ENCODE measurements around the gene SAMD10. TPM values are rescaled to one million over a fixed set of nuclear protein-coding genes. Genes with fewer than 3 reads are reported as not detected.

Gene SAMD10
- total and polyA plus RNA-seq, 7 experiments from 2014 or later, result 10.2 to 37.8 (median 14.2) TPM

- peak overlapping the region in 7 of 10 donors; percentile 12 to 91 (median 82) for H3K4me3 Mint-ChIP-seq
- intact Hi-C loops (cut with micrococcal nuclease), result no loop called here
These were observed 11.9 kb downstream of the SAMD10 start for GRCh38 chr20:63967330-63968135.

GRCh38 chr20:63966944-63967322, 12.5 kb downstream of the SAMD10 start:
- H3K27ac Mint-ChIP-seq, result peak overlapping the region in 1 of 9 donors; percentile 17
- CTCF ChIA-PET, result interaction anchor here (1.3 kb wide), 1 partner anchor 70 kb away, joined by 3 read pairs; no protein-coding TSS in a partner anchor

More at GRCh38 chr20:63967330-63968135, 11.9 kb downstream of the SAMD10 start:
- peaks cover 0 to 29% (median 0%) of the 10 kb centered on the region in 5 donors for H3K36me3 Mint-ChIP-seq
- POLR2A ChIA-PET, result interaction anchor here (0.6 to 3.5 kb wide), 7 partner anchors 8 to 16 kb away, joined by 3 to 21 read pairs (median 4); partner anchors contain the start of genes PRPF6 and UCKL1
- Histone ChIP-seq H3K27me3 (ENCODE audit: control insufficient read depth in 2 of 2, insufficient read depth in 2 of 2, low read length in 2 of 2) (no peaks in the 10 kb centered on the region), H3K4me3 (ENCODE audit: low read length) (no peak overlapping the region), H3K4me1 (ENCODE audit: control insufficient read depth in 2 of 2, insufficient read depth in 2 of 2, low read length in 2 of 2) (peaks cover 9% of the 10 kb centered on the region in 2 donors), H3K36me3 (ENCODE audit: control insufficient read depth in 2 of 3, insufficient read depth in 3 of 3, low read length in 3 of 3) (peaks cover 0 to 44% (median 6%) of the 10 kb centered on the region in 3 experiments), H3K9me3 (ENCODE audit: control insufficient read depth in 2 of 3, low read length in 3 of 3) (peaks cover 0 to 9% (median 0%) of the 10 kb centered on the region in 3 experiments), H3K27ac (ENCODE audit: low read depth, low read length) (peak overlapping the region; percentile 80)
- peak overlapping the region in 6 of 9 donors; percentile 71 to 91 (median 87) for H3K27ac Mint-ChIP-seq
- CTCF ChIA-PET, result interaction anchor here (1.3 kb wide), 1 partner anchor 70 kb away, joined by 3 read pairs; no protein-coding TSS in a partner anchor
- peaks cover 0 to 23% (median 17%) of the 10 kb centered on the region in 7 donors for H3K4me1 Mint-ChIP-seq
- ATAC-seq (no peak), DNase-seq (peak in 1 of 9 donors; percentile 3)
- H3K9me3 Mint-ChIP-seq, result no peaks in the 10 kb centered on the region
- peaks cover 0 to 2% (median 0%) of the 10 kb centered on the region in 5 donors for H3K27me3 Mint-ChIP-seq

GRCh38 chr20:63966172-63966943, 13.1 kb downstream of the SAMD10 start:
- Mint-ChIP-seq H3K4me1 (peaks cover 0 to 17% (median 14%) of the 10 kb centered on the region in 7 donors), H3K9me3 (no peaks in the 10 kb centered on the region), H3K4me3 (peak overlapping the region in 1 of 10 donors; percentile 16), H3K27ac (no peak overlapping the region), H3K36me3 (peaks cover 0 to 31% (median 0%) of the 10 kb centered on the region in 5 donors), H3K27me3 (peaks cover 0 to 2% (median 0%) of the 10 kb centered on the region in 5 donors)
- POLR2A ChIA-PET, result interaction anchor here (0.6 to 3.5 kb wide), 3 partner anchors 10 to 15 kb away, joined by 3 to 21 read pairs (median 3); partner anchors contain the start of gene UCKL1
- peak in 1 of 9 donors; percentile 6 for DNase-seq
- H3K36me3 ChIP-seq (ENCODE audit: control insufficient read depth in 2 of 3, insufficient read depth in 3 of 3, low read length in 3 of 3), result peaks cover 0 to 55% (median 6%) of the 10 kb centered on the region in 3 experiments
- no peaks in the 10 kb centered on the region for H3K27me3 ChIP-seq (ENCODE audit: control insufficient read depth in 2 of 2, insufficient read depth in 2 of 2, low read length in 2 of 2)
- peaks cover 9% of the 10 kb centered on the region in 2 donors for H3K4me1 ChIP-seq (ENCODE audit: control insufficient read depth in 2 of 2, insufficient read depth in 2 of 2, low read length in 2 of 2)
- intact Hi-C loops (cut with micrococcal nuclease), result no loop called here
- CTCF ChIA-PET, result interaction anchor here (1.3 kb wide), 1 partner anchor 71 kb away, joined by 3 read pairs; no protein-coding TSS in a partner anchor
- no peak for ATAC-seq
- H3K9me3 ChIP-seq (ENCODE audit: control insufficient read depth in 2 of 3, low read length in 3 of 3), result peaks cover 0 to 9% (median 0%) of the 10 kb centered on the region in 3 experiments
- no peak overlapping the region for H3K27ac ChIP-seq (ENCODE audit: low read depth, low read length)
- no peak overlapping the region for H3K4me3 ChIP-seq (ENCODE audit: low read length)

More at GRCh38 chr20:63966944-63967322, 12.5 kb downstream of the SAMD10 start:
- intact Hi-C loops (cut with micrococcal nuclease), result no loop called here
- Histone ChIP-seq H3K27me3 (ENCODE audit: control insufficient read depth in 2 of 2, insufficient read depth in 2 of 2, low read length in 2 of 2) (no peaks in the 10 kb centered on the region), H3K4me3 (ENCODE audit: low read length) (no peak overlapping the region), H3K4me1 (ENCODE audit: control insufficient read depth in 2 of 2, insufficient read depth in 2 of 2, low read length in 2 of 2) (peaks cover 9% of the 10 kb centered on the region in 2 donors), H3K27ac (ENCODE audit: low read depth, low read length) (no peak overlapping the region), H3K36me3 (ENCODE audit: control insufficient read depth in 2 of 3, insufficient read depth in 3 of 3, low read length in 3 of 3) (peaks cover 0 to 50% (median 6%) of the 10 kb centered on the region in 3 experiments), H3K9me3 (ENCODE audit: control insufficient read depth in 2 of 3, low read length in 3 of 3) (peaks cover 0 to 9% (median 0%) of the 10 kb centered on the region in 3 experiments)
- DNase-seq (no peak), ATAC-seq (no peak)
- Mint-ChIP-seq H3K9me3 (no peaks in the 10 kb centered on the region), H3K4me1 (peaks cover 0 to 17% (median 13%) of the 10 kb centered on the region in 7 donors), H3K36me3 (peaks cover 0 to 31% (median 0%) of the 10 kb centered on the region in 5 donors), H3K4me3 (peak overlapping the region in 2 of 10 donors; percentile 10 to 12), H3K27me3 (peaks cover 0 to 2% (median 0%) of the 10 kb centered on the region in 5 donors)
- POLR2A ChIA-PET, result interaction anchor here (0.6 to 3.5 kb wide), 3 partner anchors 10 to 15 kb away, joined by 3 to 21 read pairs (median 3); partner anchors contain the start of gene UCKL1

- no peak overlapping the region for H3K4me3 ChIP-seq (ENCODE audit: low read length)
- no peak overlapping the region for H3K4me3 Mint-ChIP-seq
- H3K4me1 Mint-ChIP-seq, result peaks cover 0 to 12% (median 11%) of the 10 kb centered on the region in 7 donors
- peaks cover 0 to 9% (median 0%) of the 10 kb centered on the region in 3 experiments for H3K9me3 ChIP-seq (ENCODE audit: control insufficient read depth in 2 of 3, low read length in 3 of 3)
- peaks cover 0 to 32% (median 0%) of the 10 kb centered on the region in 5 donors for H3K36me3 Mint-ChIP-seq
- no peaks in the 10 kb centered on the region for H3K27me3 Mint-ChIP-seq
- H3K4me1 ChIP-seq (ENCODE audit: control insufficient read depth in 2 of 2, insufficient read depth in 2 of 2, low read length in 2 of 2), result peaks cover 3 to 9% of the 10 kb centered on the region in 2 donors
- intact Hi-C loops (cut with micrococcal nuclease), result no loop called here
- H3K27me3 ChIP-seq (ENCODE audit: control insufficient read depth in 2 of 2, insufficient read depth in 2 of 2, low read length in 2 of 2), result no peaks in the 10 kb centered on the region
- ATAC-seq (no peak), DNase-seq (peak in 1 of 9 donors; percentile 6)
- peaks cover 0 to 70% (median 6%) of the 10 kb centered on the region in 3 experiments for H3K36me3 ChIP-seq (ENCODE audit: control insufficient read depth in 2 of 3, insufficient read depth in 3 of 3, low read length in 3 of 3)
- H3K27ac Mint-ChIP-seq, result no peak overlapping the region
- ChIA-PET CTCF (no interaction called here), POLR2A (no interaction called here)
- no peaks in the 10 kb centered on the region for H3K9me3 Mint-ChIP-seq
- H3K27ac ChIP-seq (ENCODE audit: low read depth, low read length), result no peak overlapping the region
These were observed 15.0 kb downstream of the SAMD10 start for GRCh38 chr20:63964412-63964811.

- ChIA-PET CTCF (no interaction called here), POLR2A (no interaction called here)
- ATAC-seq, result no peak
- H3K9me3 ChIP-seq (ENCODE audit: control insufficient read depth in 2 of 3, low read length in 3 of 3), result peaks cover 0 to 9% (median 0%) of the 10 kb centered on the region in 3 experiments
- peaks cover 3 to 6% of the 10 kb centered on the region in 2 donors for H3K4me1 ChIP-seq (ENCODE audit: control insufficient read depth in 2 of 2, insufficient read depth in 2 of 2, low read length in 2 of 2)
- DNase-seq, result peak in 1 of 9 donors; percentile 6
- Mint-ChIP-seq H3K9me3 (no peaks in the 10 kb centered on the region), H3K4me1 (peaks cover 0 to 10% (median 9%) of the 10 kb centered on the region in 7 donors), H3K27ac (no peak overlapping the region), H3K36me3 (peaks cover 0 to 32% (median 0%) of the 10 kb centered on the region in 5 donors), H3K27me3 (no peaks in the 10 kb centered on the region), H3K4me3 (no peak overlapping the region)
- H3K4me3 ChIP-seq (ENCODE audit: low read length), result no peak overlapping the region
- no peaks in the 10 kb centered on the region for H3K27me3 ChIP-seq (ENCODE audit: control insufficient read depth in 2 of 2, insufficient read depth in 2 of 2, low read length in 2 of 2)
- peaks cover 0 to 75% (median 6%) of the 10 kb centered on the region in 3 experiments for H3K36me3 ChIP-seq (ENCODE audit: control insufficient read depth in 2 of 3, insufficient read depth in 3 of 3, low read length in 3 of 3)
- intact Hi-C loops (cut with micrococcal nuclease), result no loop called here
- H3K27ac ChIP-seq (ENCODE audit: low read depth, low read length), result no peak overlapping the region
These were observed 15.6 kb downstream of the SAMD10 start for GRCh38 chr20:63963784-63964301.

- no peaks in the 10 kb centered on the region for H3K27me3 Mint-ChIP-seq
- no peaks in the 10 kb centered on the region for H3K27me3 ChIP-seq (ENCODE audit: control insufficient read depth in 2 of 2, insufficient read depth in 2 of 2, low read length in 2 of 2)
- no peak overlapping the region for H3K4me3 Mint-ChIP-seq
- H3K4me3 ChIP-seq (ENCODE audit: low read length), result no peak overlapping the region
- DNase-seq, result peak in 1 of 9 donors; percentile 6
- POLR2A ChIA-PET, result no interaction called here
- intact Hi-C loops (cut with micrococcal nuclease), result no loop called here
- H3K9me3 ChIP-seq (ENCODE audit: control insufficient read depth in 2 of 3, low read length in 3 of 3), result peaks cover 0 to 9% (median 0%) of the 10 kb centered on the region in 3 experiments
- H3K4me1 ChIP-seq (ENCODE audit: control insufficient read depth in 2 of 2, insufficient read depth in 2 of 2, low read length in 2 of 2), result peaks cover under 1% of the 10 kb centered on the region in 2 donors
- no peaks in the 10 kb centered on the region for H3K9me3 Mint-ChIP-seq
- ATAC-seq, result no peak
- H3K27ac ChIP-seq (ENCODE audit: low read depth, low read length), result no peak overlapping the region
- H3K36me3 ChIP-seq (ENCODE audit: control insufficient read depth in 2 of 3, insufficient read depth in 3 of 3, low read length in 3 of 3), result peaks cover 0 to 79% (median 6%) of the 10 kb centered on the region in 3 experiments
- CTCF ChIA-PET, result no interaction called here
- peaks cover 0 to 29% (median 0%) of the 10 kb centered on the region in 5 donors for H3K36me3 Mint-ChIP-seq
- peaks cover 0 to 5% (median 4%) of the 10 kb centered on the region in 7 donors for H3K4me1 Mint-ChIP-seq
- no peak overlapping the region for H3K27ac Mint-ChIP-seq
These were observed 16.1 kb downstream of the SAMD10 start for GRCh38 chr20:63963348-63963741.
